DND-41 (cell line): ENCODE measurements around the gene EIF2B4.

Source experiments
- ATAC-seq: fragments of 200-7000 bp; cut with Tn5 transposase; 3 replicates; pipeline ENCODE4 v1.9.1; 2021; ENCODE audit warnings: low read depth; ENCODE audit not compliant: insufficient read depth
- DNase-seq: peaks from one replicate; pipeline ENCODE4 v3.0.0-alpha.2; 2020
- H2AFZ ChIP-seq: 2 replicates; pipeline ENCODE4 v1.6.0; 2012; ENCODE audit warnings: low read depth, low read length
- H3K27ac ChIP-seq: 2 replicates; pipeline ENCODE4 v1.5.1; 2012; ENCODE audit warnings: low read length, inconsistent platforms
- H3K27me3 ChIP-seq: fragments of 200-600 bp; sonication (generic); 2 replicates; pipeline ENCODE4 v1.6.0; 2012; ENCODE audit warnings: low read length, mild to moderate bottlenecking, inconsistent platforms; ENCODE audit not compliant: insufficient read depth, poor library complexity
- H3K36me3 ChIP-seq: 2 replicates; pipeline ENCODE4 v1.5.1; 2012; ENCODE audit warnings: low read length, inconsistent platforms; ENCODE audit not compliant: insufficient read depth
- H3K4me1 ChIP-seq: 2 replicates; pipeline ENCODE4 v1.5.1; 2012; ENCODE audit warnings: mild to moderate bottlenecking, low read length; ENCODE audit not compliant: insufficient read depth
- H3K4me2 ChIP-seq: 2 replicates; pipeline ENCODE4 v1.6.0; 2012; ENCODE audit warnings: mild to moderate bottlenecking, moderate library complexity, low read length, inconsistent platforms; ENCODE audit not compliant: insufficient read depth
- H3K4me3 ChIP-seq, 2 experiments: fragments of 200-600 bp in 1 of 2; shearing (Covaris generic) in 1 of 2; 2 replicates each; pipeline ENCODE4 v1.5.1; 2012 to 2016; ENCODE audit warnings: inconsistent platforms in 2 of 2, low read length in 2 of 2, mild to moderate bottlenecking in 2 of 2, low read depth in 1 of 2, moderate library complexity in 1 of 2
- H3K79me2 ChIP-seq: 2 replicates; pipeline ENCODE4 v1.6.0; 2012; ENCODE audit warnings: low read length, inconsistent platforms; ENCODE audit not compliant: insufficient read depth
- H3K9ac ChIP-seq: 2 replicates; pipeline ENCODE4 v1.6.0; 2012; ENCODE audit warnings: low read depth, mild to moderate bottlenecking, inconsistent platforms, low read length, moderate library complexity
- H3K9me3 ChIP-seq: 2 replicates; pipeline ENCODE4 v1.5.1; 2012; ENCODE audit warnings: low read length, moderate library complexity, mild to moderate bottlenecking, inconsistent platforms; ENCODE audit not compliant: insufficient read depth, severe bottlenecking
- H4K20me1 ChIP-seq: 2 replicates; pipeline ENCODE4 v1.6.0; 2012; ENCODE audit warnings: low read length; ENCODE audit not compliant: insufficient read depth
- EZH2 ChIP-seq: IDR thresholded peaks from 3 replicates; pipeline ENCODE4 v1.6.1; 2012; ENCODE audit warnings: borderline replicate concordance, low read depth, mild to moderate bottlenecking, moderate library complexity, low read length, inconsistent platforms; ENCODE audit not compliant: severe bottlenecking
- TF ChIP-seq, protein P1 (sequence below): IDR thresholded peaks from 2 replicates; pipeline ENCODE4 v1.5.1; 2012; ENCODE audit warnings: borderline replicate concordance, low read length, moderate library complexity, mild to moderate bottlenecking; ENCODE audit not compliant: poor library complexity, severe bottlenecking; ENCODE audit errors: extremely low read depth

EIF2B4 gene

DNA sequence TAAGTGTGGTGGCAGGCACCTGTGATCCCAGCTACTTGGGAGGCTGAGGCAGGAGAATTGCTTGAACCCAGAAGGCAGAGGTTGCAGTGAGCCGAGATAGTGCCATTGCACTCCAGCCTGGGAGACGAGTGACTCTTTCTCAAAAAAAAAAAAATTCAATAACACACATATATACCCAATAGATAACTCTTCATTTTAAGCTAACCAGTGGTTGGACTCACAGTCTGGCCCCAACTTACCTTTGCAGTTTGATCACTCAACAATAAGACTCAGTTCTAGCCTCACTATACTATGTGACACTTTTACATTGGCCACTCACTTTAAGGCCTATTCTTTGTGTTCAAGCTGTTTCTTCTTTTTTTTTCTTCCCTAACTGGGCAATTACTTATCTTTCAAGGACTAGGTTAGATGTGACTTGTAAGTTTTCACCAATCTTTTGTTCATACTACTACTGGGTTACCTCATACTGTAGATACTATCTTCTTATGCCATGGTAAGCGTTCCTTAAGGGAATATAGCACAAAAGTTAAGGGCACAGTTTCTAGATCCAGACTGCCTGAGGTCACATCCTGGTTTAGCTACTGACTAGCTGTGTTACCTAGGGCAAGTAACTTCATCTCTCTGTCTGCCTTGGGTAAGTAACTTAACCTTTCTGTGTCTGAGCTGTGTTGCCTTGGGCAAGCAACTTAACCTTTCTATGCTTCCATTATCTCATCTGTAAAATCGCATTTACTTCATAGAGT, 7.3 kb downstream of the EIF2B4 start:
- peaks cover 50% of the 10 kb centered on the region for H3K36me3 ChIP-seq

DNA sequence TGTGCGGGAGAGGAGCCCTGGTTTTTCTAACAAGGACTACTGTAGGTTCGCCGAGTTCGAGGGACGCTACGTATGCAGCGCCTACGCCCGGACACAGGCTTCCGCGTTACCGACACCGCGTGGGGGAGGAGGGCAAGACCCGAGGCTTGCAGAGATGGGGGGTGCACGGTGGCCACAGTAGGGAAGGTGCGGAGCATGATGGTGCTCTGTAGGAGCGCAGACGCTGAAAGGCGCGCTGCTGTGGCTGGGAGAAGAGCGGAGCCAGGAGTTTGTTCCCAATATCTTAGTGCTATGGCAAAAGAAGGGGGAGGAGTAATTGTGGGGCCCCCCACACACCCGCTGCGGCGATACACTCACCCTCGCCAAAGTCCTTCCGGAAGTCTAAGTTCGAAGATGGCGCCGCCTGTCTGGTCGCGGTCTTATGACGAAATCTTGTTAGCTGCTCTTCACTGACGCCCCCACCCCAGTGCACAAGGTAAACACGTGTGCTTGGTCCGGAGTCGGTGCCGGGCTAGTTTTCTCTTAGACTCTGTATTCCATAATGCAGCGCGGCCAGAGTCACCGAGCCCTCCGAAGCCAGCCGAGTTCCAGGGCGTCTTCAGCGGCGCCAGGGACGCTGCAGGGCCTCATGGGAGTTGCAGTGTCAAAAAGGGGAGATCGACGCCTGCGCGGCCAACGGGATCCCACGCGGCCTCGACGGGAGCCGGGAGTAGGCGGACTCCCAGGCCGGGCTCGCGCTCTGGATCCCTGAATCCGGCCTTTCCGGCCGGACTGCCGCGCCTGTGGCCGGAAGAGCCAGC, 13.6 kb downstream of the EIF2B4 start, which contains the start of gene GTF3C2:
Gene GTF3C2 (minus strand): TSS at position 383 of the 800 bp plus-strand sequence. CDS start 13,210 bp downstream, outside the sequence.
- peak; percentile 87 for ATAC-seq
- Histone ChIP-seq H3K4me3 (peak within 1 kb of the TSS; percentile 74 to 94), H3K9ac (peak within 1 kb of the TSS; percentile 80), H3K4me2 (peak within 1 kb of the TSS; percentile 82), H3K27ac (peak within 1 kb of the TSS; percentile 92), H3K79me2 (peaks cover 75% of the 10 kb centered on the region), H3K4me1 (peaks cover 33% of the 10 kb centered on the region), H3K27me3 (no peaks in the 10 kb centered on the region), H2AFZ (peak within 1 kb of the TSS; percentile 88), H4K20me1 (peaks cover 15% of the 10 kb centered on the region; the same call in 1 of the 2 replicates), H3K9me3 (no peaks in the 10 kb centered on the region), H3K36me3 (peaks cover 6% of the 10 kb centered on the region)
- DNase-seq = peak; percentile 93
- no peak for TF ChIP-seq EZH2
- TF ChIP-seq, protein P1, sequence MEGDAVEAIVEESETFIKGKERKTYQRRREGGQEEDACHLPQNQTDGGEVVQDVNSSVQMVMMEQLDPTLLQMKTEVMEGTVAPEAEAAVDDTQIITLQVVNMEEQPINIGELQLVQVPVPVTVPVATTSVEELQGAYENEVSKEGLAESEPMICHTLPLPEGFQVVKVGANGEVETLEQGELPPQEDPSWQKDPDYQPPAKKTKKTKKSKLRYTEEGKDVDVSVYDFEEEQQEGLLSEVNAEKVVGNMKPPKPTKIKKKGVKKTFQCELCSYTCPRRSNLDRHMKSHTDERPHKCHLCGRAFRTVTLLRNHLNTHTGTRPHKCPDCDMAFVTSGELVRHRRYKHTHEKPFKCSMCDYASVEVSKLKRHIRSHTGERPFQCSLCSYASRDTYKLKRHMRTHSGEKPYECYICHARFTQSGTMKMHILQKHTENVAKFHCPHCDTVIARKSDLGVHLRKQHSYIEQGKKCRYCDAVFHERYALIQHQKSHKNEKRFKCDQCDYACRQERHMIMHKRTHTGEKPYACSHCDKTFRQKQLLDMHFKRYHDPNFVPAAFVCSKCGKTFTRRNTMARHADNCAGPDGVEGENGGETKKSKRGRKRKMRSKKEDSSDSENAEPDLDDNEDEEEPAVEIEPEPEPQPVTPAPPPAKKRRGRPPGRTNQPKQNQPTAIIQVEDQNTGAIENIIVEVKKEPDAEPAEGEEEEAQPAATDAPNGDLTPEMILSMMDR = peak; percentile 6

More for the DNA sequence above, 7.3 kb downstream of the EIF2B4 start:
- no peak for DNase-seq
- H3K9me3 ChIP-seq = no peaks in the 10 kb centered on the region
- peaks cover 18% of the 10 kb centered on the region for H3K79me2 ChIP-seq
- no peak overlapping the region for H3K27ac ChIP-seq
- TF ChIP-seq, protein P1 = no peak
- TF ChIP-seq EZH2 = no peak
- no peak overlapping the region for H2AFZ ChIP-seq
- H4K20me1 ChIP-seq = peaks cover 5% of the 10 kb centered on the region; the same call in 1 of the 2 replicates
- H3K4me1 ChIP-seq = peaks cover 9% of the 10 kb centered on the region
- no peak overlapping the region for H3K4me3 ChIP-seq
- no peak overlapping the region for H3K9ac ChIP-seq
- H3K4me2 ChIP-seq = no peak overlapping the region
- 0 out of 3 replicates have a peak, but pooled peaks have one; percentile 20 for ATAC-seq
- H3K27me3 ChIP-seq = no peaks in the 10 kb centered on the region

DNA sequence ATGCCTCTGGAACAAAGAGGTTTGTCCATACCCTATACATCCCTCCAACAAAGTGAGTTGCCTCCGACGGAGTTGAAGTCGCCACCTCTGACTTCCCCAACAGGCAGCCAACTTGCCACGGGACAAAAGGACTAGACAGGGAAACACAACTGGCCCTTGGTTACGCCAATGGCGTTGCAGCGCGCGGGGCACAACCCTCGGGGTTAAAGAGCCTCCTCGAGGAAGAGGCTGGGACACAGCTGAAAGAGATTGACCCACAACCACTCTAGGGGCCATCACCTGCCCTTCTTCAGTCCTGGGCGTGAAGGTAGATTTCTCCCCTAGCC, 14.1 kb downstream of the EIF2B4 start:
- Histone ChIP-seq H3K27me3 (no peaks in the 10 kb centered on the region), H3K27ac (peak overlapping the region; percentile 92), H3K36me3 (peaks cover 6% of the 10 kb centered on the region), H3K9me3 (no peaks in the 10 kb centered on the region), H3K79me2 (peaks cover 81% of the 10 kb centered on the region), H2AFZ (peak overlapping the region; percentile 88), H3K4me2 (peak overlapping the region; percentile 82), H3K4me3 (peak overlapping the region; percentile 74 to 94), H4K20me1 (peaks cover 19% of the 10 kb centered on the region; the same call in 1 of the 2 replicates), H3K9ac (peak overlapping the region; percentile 80), H3K4me1 (peaks cover 33% of the 10 kb centered on the region)
- DNase-seq (no peak), ATAC-seq (peak; percentile 26)
- TF ChIP-seq EZH2 = no peak
- TF ChIP-seq, protein P1 = no peak
